CD4-positive, alpha-beta T cell treated with Interferon gamma for 1 hour (primary cell): Measurements from ENCODE around the gene QTRT2.

Source experiments
- DNase-seq: peaks from one replicate; pipeline ENCODE4 v3.0.0-alpha.2; 2020

Gene QTRT2

DNA sequence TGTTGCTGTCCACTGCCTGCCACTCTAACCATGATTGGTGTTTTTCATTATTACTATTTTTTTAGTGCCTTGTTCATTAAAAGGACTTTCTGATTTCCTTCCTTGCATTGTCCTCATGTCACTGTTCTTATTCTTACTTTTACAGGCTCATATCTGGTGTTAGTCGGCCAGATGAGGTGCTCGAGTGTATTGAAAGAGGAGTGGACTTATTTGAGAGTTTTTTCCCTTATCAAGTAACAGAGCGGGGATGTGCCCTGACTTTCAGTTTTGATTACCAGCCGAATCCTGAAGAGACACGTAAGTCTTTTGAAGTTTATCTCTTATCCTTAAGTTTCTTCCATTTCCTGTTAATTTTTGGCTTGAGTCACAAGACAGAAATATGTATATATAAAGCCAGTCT, 23.2 kb downstream of the QTRT2 start:
- no peak for DNase-seq

DNA sequence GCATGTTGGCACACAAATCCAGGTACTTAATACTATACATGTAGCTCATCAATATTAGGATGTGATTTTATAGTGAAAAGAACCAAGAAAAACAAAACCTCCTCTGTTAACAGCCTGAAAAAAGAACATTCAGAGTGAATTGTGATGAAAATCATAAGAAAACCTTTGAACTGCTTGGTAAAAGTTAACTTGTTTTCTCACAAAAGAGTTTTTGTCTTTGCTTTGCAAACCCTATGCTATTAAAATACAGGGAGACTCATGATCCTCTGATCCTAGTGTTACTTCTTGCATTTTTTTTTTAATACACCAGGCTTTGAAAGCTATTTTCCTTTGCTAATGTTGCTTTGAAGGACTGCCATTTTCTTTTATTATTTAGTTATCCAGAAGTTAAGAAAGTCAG, 23.7 kb downstream of the QTRT2 start:
- DNase-seq, result no peak

DNA sequence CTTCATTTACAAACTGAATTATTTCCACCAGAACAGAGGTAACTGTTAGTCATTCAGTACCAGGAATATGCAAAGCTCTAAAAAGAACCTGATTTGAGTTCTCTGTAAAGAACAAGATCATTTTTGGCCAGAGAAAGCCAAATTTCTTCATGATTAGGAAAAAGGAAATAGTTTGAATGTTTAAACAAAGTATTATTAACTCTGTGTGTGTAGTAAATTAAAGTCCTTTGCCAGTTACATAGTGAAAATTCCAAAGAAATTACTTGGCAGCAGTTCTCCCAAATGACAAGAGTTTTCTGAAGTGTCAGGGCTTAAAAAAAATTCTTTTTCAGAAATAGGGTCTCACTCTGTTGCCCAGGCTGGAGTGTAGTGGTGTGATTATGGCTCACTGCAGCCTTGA, 24.5 kb downstream of the QTRT2 start:
- no peak for DNase-seq

DNA sequence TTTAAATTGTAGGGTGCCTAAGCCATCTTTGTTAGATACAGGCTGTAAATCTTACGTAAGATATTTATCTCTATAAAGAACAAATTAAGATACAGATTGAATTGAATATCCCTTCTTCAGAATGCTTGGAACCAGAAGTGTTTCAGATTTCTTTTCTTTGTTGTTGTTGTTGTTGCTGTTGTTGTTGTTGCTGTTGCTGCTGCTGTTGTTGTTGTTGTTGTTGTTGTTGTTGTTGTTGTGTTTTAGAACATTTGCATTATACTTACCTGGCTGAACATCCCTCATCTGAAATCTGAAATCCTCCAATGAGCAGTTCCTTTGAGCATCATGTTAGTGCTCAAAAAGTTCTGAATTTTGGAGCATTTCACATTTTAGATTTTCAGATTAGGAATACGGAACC, 26.6 kb downstream of the QTRT2 start:
- no peak for DNase-seq

DNA sequence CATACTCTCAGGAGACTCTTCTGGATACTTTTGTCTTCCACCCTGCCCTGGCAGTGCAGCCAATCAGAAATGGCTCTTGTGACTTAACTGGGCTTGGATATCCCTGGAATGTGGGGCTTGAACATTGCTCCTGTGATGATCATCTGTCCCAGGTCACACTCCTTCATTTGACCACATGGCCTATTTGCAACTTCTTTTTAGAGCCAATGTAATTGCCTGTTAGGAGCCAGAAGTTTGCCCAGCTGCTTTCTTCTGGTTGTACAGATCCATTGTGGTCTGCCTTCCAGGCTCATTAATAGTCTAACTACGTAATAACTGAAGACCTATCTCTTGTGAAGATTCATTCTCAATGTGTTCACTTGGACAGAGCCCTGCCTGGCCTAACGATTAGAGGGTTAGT, 29.8 kb downstream of the QTRT2 start:
- no peak for DNase-seq

DNA sequence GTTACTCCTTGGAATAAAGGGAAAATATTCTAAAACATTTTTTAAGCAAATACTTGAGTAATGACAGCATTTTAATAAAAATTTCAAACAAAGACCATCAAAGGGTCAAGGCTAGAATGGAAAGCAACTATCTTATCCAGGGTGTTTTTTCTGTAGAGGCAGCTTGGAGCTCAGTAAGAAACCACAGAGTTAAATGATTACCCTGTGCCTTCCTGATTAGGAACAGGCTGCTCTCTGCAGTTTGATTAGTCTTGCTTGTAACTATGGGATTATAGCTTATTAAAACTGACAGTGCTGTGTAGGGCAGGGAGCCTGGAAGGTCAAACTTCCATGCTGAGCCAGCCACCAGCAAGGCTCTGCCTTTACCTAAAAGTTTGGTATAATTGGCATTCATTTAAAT, 33.1 kb downstream of the QTRT2 start:
- no peak for DNase-seq

DNA sequence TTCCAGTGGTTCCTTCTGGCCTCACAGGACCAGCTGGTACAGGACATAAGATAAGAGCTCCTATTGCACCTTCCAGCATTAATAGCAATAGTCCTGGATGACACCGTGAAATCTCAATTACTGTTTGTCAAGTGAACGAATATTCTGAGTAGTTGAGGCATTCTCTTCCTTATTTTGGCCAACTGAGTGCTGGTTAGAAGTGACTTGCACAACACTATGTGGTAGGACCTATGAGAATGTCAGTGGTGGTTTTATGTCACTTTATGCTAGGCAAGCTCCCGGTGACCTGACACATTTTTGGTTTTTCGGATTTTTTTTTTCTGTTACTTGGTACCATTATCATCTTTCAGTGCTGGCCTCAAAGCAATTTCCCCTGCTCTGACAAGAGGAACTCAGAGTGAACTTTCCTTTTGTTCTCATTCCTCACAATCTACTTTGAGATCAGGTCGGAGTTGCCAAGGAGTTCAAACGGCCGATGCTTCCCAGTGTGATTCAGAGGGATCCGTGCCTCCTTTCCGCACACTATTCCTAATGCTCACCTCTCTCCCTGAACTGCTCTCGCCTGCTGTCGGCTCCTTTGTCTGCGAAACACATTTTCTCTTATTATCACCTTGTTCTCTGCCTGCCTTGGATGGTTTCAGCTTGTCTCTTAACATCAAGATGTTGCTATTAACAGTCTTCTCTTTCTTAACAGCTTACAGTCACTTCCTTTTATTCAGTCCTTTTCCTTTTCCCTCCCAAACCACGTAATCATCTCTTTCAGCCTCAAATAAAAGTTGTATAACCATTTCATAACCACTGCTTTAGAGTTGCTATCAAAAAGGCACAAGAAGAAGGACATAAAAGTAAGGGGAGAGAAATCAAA, 35.8 kb downstream of the QTRT2 start:
- DNase-seq, result no peak

DNA sequence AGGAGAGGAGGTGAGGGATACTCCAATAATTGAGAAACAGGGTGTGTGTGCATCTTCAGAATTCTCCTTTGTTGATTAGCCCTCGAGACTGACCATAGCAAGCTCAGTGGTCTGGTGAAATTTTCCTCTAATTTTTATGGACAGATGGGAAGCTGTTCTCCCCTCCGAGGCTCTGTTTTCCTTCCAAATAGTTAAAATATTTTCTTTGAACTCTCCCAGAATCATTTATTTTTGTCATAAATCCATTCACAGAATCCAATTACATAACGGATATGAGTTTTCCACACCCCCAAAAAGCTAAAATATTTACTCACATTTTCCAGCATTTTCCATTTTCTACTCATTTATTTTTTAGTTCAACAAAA, 36.5 kb downstream of the QTRT2 start:
- no peak for DNase-seq

DNA sequence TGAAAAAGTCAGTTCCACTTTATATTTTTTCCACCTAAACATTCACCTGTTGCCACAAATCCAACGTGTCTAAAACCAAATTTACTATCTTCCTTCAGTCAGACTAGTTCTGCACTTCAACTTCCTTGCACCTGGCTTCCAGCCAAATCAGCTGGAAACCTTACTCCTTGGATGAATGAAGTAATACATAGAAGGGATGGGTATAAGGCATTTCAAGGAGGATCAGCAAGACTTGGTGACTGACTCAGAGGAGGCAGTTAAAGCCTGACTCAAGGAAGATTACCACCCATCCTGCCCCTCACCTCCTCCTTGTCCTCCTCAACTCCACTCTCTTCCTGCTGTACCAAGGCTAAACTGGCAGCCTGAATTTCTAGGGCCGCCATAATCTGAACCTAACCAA, 37.1 kb downstream of the QTRT2 start:
- DNase-seq, result no peak

DNA sequence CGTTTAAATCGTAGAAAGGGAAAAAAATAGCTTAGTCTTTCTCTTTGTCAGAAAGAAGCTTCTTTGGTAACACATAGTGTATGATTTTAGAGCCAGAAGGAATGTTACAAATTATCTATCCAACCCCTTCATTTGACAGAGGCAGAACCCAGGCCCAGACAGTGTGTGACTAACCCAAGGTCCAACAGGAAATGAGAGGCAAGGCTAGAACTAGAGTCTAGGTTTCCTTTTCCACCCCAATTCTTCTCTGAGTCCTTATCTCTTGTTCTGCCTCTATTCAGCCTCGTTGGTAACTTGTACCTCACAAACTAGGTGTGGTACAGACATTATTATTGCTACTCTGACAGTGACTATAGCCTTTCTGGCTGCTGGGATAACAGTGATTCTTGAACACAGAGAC, 39.3 kb downstream of the QTRT2 start:
- DNase-seq, result no peak

DNA sequence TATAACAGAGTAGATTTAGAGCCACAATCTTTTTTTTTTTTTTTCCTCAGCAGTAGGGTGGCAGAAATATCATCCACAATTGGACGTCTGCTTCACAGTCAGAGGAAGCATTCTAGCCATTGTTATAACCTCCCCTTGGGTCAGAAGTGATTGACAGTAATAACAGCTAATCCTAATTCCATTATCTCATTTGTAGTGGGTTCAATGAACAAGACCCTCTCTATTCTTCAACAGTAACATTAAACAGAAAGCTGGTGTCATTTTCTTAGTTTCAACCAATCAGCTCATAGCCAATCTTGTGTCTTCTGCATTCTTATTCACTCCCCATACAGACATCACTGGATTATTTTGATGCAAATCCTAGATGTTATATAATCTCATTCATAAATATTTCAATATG, 44.6 kb downstream of the QTRT2 start:
- DNase-seq, result no peak

DNA sequence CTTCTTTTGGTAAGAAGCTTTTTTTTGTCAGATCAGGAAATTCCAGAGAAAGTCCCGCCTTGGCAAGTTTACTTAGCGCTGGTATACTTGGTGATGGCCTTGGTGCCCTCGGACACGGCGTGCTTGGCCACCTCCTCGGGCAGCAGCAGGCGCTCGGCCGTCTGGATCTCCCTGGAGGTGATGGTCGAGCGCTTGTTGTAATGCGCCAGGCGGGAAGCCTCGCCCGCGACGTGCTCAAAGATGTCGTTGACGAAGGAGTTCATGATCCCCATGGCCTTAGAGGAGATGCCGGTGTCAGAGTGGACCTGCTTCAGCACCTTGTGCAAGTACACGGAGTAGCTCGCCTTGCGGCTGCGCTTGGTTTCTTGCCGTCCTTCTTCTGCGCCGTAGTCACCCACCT, 46.6 kb downstream of the QTRT2 start:
- no peak for DNase-seq

DNA sequence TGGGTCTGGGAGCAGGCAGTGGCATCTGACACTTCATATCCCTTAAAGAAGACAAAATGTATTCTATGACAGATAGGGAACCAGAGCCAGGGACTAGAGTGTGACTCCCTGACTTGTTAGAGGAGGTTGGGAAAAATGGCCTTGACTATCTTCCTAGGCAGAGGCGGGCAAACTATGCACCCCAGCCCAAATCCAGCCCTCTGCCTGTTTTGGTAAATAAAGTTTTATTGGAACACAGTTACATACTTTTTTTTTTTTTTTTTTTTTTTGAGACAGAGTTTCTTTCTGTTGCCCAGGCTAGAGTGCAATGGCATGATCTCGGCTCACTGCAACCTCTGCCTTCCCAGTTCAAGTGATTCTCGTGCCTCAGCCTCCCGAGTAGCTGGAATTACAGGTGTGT, 47.3 kb downstream of the QTRT2 start:
- no peak for DNase-seq

DNA sequence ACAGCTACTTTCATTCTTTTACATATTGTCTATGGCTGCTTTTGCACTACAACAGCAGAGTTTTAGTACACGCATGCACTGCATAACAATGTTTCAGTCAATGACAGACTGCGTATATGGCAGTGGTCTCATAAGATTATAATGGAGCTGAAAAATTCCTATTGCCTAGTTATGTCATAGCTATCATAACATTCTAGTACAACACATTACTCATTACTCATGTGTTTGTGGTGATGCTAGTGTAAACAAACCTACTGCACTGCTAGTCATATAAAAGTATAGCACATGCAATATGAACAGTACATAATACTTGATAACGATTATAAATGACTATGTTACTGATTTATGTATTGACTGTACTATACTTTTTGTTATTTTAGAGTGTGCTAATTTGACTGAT, 47.9 kb downstream of the QTRT2 start:
- no peak for DNase-seq

DNA sequence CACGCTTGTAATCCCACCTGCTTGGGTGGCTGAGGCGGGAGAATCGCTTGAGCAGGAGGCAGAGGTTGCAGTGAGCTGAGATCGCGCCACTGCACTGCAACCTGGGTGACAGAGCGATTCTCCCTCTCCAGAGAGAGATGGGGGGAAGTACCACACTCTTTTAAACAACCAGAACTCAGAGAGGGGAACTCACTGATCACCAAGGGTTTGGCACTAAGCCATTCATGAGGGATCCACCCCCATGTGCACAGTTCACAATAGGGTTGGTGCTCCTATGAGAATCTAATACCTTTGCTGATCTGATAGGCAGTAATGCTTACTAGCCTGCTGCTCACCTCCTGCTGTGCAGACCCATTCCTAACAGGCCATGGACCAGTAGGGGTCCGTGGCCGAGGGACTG, 51.6 kb downstream of the QTRT2 start:
- DNase-seq, result no peak

DNA sequence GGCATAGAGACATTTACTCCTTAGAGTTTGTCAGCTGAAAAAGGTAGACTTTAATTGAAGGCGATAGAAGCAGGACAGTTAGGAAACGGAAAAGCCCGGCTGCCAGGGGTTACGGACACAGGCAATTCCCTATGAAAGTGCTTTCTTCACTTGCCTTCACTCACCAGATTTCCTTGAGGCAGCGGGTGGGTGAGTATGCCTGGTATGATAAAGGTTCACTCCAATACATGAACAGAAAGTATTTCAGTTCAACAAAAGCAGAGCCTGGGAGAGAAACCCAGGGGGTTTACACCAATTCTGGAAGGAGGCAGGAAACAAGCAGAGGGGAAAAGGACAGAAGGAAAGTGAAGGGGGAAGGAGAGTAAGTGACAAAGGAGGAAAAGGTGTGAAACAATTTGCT, 53.9 kb downstream of the QTRT2 start:
- DNase-seq, result no peak

DNA sequence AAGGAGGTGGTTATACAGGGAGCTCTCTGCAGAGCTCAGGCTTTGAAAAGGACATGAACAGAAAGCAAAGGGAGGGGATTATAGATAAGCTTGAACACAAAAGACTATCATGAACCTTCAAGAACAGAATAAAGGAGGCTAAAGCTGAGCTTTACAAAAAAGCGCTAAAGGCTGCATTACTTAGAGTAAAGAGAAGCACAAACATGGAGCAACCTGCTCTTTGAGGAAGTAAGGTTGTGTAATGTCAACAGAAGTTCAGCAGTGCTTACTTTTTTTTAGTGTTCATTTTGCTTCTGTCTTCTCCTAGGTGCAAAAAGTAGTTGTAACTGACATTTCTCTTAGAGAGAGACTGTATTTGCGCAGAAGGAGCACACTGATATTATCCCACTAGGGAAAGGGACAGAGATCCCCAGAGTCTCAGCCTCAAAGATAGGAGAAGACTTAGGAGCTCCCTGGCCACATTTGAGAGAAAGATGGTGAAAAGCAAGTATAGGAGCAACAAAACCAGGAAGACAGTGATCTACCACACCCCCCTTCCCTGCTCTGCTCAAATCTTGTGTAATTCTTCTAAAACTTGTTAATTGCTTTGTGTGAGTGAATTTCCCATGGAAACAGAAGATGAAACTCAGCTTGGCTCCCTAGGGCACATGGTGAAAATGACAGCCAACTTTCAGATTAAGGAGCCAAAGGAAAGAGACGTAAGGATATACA, 54.7 kb downstream of the QTRT2 start:
- DNase-seq, result no peak

DNA sequence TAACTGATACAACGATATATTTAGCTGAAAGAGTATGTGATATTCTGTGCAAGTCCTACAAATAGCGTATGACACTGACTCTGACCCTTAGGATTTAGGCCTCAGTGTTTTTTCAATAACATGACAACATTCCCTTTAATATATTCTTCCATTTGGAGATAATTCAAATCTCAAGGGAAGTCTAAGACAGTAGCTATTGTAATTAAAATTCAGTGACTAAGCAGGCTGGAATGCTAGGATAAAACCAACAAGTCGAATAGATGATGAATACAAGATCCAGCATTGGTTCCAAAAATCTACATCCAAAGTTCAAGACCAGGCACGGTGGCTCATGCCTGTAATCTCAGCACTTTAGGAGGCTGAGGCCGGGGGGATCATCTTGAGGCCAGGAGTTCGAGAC, 56.2 kb downstream of the QTRT2 start:
- no peak for DNase-seq

DNA sequence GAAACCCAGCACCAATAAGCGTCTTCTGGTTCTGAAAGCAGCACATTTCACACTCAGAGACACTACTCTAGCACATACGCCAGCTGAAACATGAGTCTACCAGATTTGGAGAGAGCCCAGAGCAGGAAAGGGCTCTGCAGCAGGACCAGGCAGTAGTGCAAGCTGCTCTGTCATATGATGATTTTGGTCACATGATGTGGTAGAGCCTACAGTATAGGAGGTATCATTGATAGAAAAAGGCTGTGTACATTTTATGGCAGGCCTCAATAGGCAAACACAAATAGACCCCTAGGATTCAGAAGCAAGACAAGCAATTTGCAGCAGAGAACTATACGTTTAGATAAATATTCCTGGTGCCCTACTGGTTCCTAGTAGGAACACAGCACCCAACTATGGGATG, 58.2 kb downstream of the QTRT2 start:
- DNase-seq, result no peak

DNA sequence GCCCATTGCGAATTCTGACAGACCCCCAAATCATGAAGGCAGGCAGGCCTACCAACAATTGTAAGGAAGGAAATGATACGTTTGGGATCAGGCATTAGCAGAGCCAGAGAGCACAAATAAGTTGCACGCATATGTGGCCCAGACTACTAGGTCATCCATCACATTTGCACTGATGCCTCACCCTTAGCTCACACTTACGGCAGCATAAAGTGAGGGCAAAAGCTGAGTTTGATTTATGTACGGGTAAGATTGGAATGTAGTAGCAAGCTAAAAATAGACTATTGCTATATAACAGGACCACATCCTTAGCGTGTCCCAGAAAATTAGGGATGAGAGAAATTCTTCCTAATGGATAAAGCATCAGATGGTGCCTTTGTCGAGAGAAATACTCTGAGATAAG, 58.6 kb downstream of the QTRT2 start:
- no peak for DNase-seq

DNA sequence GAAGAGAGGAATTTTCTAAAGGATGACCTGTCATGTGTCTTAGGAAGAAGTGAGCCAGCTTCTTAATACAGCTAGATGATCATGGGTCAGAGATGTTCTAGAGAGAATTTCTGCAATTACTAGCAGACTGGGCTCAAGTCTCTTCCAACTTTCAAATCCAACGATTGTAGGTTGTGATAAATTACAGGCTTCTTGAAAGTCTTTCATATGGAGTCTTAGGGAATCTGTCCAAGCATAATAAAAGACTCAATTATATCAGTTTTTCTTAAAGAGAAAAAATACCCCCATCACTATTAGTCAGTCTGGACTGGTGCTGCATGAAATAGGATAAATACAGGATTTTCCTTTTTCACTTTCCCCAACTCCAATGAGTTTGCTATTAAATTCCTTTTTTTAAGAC, 63.2 kb downstream of the QTRT2 start:
- DNase-seq, result no peak

DNA sequence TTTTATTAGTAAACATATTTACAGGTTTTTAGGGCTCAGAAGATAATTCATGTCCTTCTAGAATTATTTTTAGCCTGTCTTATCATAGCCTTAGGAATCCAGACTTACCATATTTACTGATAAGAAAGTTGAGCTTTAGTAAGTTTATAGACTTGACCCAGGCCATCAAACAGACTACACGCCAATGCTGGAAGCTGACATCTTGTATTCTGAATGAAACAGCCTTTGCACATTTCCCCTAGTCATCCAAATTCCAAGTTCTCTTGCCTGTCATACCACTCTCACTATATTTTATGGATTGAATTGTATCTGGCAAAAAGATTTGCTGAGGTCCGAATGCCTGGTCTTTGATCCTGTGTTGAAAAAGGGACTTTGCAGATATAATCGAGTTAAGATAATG, 63.7 kb downstream of the QTRT2 start:
- no peak for DNase-seq

DNA sequence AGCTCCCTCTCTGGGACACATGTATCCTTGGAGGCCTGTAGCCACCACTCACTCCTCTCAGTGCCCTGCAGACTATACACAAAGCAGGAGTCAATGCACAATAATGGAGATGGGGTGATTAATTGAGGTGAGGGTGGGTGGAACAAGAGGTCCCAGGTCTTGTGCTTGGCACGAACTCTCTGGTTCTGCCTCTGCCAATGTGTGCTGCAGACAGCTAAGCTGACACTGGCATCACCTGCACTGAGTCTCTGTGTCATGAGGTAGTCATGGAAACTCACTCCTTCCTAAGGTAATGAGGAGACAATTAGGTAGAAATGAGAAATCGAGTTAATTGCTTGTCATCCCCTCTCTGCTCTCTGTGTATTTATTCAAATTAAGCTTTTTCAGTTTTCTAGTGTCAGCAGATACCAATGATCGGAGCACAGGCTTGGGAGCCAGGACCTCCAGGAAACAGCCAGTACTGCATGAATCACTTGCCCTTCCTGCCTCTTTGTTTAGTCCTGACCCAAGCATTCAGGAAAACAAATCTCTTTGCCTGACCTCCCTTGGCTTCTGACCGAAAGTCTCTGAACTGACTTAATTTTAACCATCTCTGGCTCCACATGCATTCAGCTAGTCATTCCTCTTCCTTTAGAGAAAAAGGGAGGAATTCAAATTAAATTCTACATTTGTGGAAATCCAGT, 65.6 kb downstream of the QTRT2 start:
- DNase-seq, result no peak

DNA sequence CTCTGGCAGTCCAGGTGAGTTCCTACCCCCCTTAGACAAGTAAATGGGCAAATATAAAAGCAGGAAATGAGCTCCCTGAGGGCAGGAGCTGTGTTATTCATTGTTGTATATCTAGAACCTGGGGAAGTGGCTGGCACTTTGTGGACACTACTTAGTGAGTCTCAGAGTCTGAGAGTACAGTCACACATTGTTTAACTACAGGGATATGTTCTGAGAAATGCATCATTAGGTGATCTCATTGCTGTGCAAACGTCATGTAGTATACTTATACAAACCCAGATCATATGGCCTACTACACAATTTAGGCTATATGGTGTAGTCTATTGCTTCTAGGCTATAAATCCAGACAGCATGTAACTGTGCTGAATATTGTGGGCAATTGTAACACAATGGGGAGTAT, 69.9 kb downstream of the QTRT2 start:
- no peak for DNase-seq
